Omental fat pad (tissue), 4 donors: ENCODE measurements around the gene EPB41L3. TPM values are rescaled to one million over a fixed set of nuclear protein-coding genes. Genes with fewer than 3 reads are reported as not detected.
"Not testable (repeated sequence)": the region's sequence is repeated elsewhere in the genome, so short reads cannot be mapped to it uniquely, and the experiment has no call there.

Experiments
- ATAC-seq: fragments of 150-250 bp; one replicate; pipeline ENCODE4 v1.9.1; 2016; ENCODE audit warnings: mild to moderate bottlenecking, moderate library complexity; ENCODE audit not compliant: low FRiP score
- DNase-seq: peaks from one replicate; pipeline ENCODE4 v3.0.0-alpha.2; 2019; ENCODE audit warnings: low spot score
- total RNA-seq, 4 donors: library from RNA; depleted of rRNA; stranded (reverse); fragments of >200 nt; gene quantifications; one replicate each; pipeline ENCODE4 v1.1.0, GENCODE V29; 2016
- TF ChIP-seq, protein P1 (sequence below), 3 donors: fragments of 450-650 bp; IDR thresholded peaks; one replicate each; pipeline ENCODE4 v1.5.1; 2016 to 2017; ENCODE audit warnings: antibody characterized with exemption in 3 of 3, mild to moderate bottlenecking in 3 of 3, moderate library complexity in 2 of 3

The EPB41L3 gene
- total RNA-seq, 4 donors from 2014 or later: 138 to 319 (median 184) TPM

DNA sequence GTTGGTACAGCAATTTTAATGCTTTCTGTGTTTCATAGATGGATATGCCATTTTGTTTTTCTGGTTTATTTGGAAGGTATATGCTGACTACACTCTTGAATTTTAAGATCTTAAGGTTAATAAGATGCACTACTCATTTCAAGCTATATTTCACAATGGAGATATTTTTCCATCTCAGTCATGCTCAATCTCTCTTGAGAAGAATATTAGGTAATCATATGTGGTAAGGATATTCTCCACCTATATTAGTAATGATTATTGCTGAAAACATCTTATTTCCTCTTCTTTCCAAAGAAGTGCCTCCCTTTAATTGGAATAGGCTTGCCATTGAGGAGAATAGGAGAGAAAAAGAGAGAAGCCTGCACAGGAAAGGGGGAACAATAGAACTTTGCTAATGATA is 40.1 kb downstream of the EPB41L3 start:
- TF ChIP-seq, protein P1, sequence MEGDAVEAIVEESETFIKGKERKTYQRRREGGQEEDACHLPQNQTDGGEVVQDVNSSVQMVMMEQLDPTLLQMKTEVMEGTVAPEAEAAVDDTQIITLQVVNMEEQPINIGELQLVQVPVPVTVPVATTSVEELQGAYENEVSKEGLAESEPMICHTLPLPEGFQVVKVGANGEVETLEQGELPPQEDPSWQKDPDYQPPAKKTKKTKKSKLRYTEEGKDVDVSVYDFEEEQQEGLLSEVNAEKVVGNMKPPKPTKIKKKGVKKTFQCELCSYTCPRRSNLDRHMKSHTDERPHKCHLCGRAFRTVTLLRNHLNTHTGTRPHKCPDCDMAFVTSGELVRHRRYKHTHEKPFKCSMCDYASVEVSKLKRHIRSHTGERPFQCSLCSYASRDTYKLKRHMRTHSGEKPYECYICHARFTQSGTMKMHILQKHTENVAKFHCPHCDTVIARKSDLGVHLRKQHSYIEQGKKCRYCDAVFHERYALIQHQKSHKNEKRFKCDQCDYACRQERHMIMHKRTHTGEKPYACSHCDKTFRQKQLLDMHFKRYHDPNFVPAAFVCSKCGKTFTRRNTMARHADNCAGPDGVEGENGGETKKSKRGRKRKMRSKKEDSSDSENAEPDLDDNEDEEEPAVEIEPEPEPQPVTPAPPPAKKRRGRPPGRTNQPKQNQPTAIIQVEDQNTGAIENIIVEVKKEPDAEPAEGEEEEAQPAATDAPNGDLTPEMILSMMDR (IDR thresholded peaks at IDR 0.05): no peak
- no peak for ATAC-seq
- DNase-seq: no peak

GRCh38 chr18:5500158-5500939 is 43.4 kb downstream of the EPB41L3 start:
- TF ChIP-seq, protein P1 (IDR thresholded peaks at IDR 0.05): no peak
- DNase-seq (no peak), ATAC-seq (no peak)

DNA sequence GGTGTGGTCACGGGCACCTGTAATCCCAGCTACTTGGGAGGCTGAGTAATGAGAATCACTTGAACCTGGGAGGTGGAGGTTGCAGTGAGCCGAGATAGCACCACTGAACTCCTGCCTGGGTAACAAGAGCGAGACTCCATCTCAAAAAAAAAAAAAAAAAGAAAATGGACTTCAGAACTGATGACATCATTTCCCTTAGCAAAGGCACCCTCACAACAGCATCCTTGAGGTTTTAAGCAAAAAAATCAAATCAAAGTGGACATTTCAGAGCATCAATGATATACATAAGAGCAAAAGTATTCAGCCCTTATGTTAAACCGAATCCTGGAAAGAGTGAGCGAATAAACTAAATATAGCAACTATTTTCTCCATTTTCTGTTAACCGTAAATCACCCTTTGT is 45.3 kb downstream of the EPB41L3 start:
- TF ChIP-seq, protein P1 (IDR thresholded peaks at IDR 0.05): no peak
- ATAC-seq: no peak
- DNase-seq: no peak

- ATAC-seq (no peak), DNase-seq (no peak)
- TF ChIP-seq, protein P1 (IDR thresholded peaks at IDR 0.05): no peak
Measured at GRCh38 chr18:5496305-5496704, 47.5 kb downstream of the EPB41L3 start.

DNA sequence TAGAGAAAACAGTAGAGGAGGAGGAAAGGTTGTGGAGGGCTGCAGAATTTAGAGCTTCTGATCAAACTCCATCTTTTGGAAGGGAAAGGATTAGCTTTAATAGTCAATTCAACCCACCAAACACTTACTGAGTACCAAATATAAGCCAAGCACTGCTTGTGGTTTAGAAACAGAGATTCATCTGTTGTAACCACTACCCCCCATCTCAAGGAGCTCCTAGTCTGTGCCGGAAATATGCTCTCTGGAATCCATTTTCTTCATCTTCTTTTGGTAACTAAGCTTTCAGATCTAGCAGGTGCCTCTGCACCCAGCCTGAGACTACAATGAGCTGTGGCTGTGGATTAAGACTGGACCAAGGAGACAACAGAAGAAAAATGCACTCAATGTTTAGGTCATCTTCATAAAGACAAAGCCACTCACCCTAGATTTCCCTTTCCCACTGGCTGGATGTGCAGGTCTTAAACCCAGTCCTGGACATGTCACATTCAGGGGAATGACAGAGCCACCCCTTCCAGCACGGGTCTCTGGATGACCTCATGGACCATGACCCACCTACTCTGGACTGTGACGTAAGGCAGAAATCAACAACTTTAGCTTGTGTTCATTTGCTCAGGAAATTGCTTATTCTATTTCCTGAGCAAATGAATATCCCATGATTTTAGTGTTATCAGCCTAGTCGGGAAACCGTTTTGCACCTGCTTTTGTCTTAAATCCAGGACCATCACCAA is 52.9 kb downstream of the EPB41L3 start:
- TF ChIP-seq, protein P1 (IDR thresholded peaks at IDR 0.05): no peak
- DNase-seq (no peak), ATAC-seq (no peak)

DNA sequence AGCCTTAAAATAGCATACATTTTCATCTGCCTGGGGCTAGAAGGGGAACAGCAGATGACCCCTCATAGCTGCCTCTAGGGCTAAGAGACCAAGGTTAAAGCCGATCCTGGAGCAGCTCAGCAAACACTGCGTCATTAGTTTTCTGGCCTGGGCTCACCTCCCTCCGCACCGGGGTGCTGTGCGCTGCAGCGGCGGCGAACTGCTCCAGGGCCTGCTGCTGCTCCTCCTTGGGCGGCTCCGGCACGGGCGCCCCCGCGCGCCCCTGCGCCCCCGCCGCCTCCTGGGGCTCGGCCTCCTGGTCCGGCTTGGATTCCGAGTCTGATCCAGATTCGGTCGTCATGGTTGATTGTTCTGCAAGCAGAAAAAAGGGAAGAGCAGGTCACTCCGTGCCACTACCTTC is 55.0 kb downstream of the EPB41L3 start:
- DNase-seq (no peak), ATAC-seq (peak; percentile 51)
- TF ChIP-seq, protein P1 (IDR thresholded peaks at IDR 0.05): no peak

- not testable (repeated sequence) for ATAC-seq
Measured at GRCh38 chr18:5488044-5488443, 55.8 kb downstream of the EPB41L3 start.

More at GRCh38 chr18:5488044-5488443, 55.8 kb downstream of the EPB41L3 start:
- DNase-seq: not testable (repeated sequence)
